COLO668 (cell line): Measurements from ENCODE around the gene DENR.

Experiments used
- DNase-seq: peaks from one replicate; lab custom pipeline; 2025; ENCODE audit not compliant: unreplicated experiment; lab: John Stamatoyannopoulos, UW

The DENR gene

DNA sequence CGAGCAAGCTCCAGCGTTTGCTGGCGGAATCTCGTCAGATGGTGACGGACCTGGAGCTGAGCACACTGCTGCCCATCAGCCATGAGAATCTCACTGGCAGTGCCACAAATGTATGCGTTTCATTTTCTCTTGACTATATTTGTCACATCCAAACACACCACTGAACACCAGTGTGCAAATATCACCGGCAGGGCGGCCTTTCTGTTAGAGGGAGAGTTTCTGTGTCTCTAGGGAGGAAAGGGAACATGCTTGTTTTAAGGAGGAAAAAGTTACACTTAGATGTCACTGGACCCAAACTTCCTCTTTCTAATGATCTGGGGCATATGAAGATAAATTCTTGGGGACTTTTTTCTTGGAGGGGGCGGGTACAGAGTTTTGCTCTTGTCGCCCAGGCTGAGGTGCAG lies 60.7 kb downstream of the DENR start:
- DNase-seq: no peak

DNA sequence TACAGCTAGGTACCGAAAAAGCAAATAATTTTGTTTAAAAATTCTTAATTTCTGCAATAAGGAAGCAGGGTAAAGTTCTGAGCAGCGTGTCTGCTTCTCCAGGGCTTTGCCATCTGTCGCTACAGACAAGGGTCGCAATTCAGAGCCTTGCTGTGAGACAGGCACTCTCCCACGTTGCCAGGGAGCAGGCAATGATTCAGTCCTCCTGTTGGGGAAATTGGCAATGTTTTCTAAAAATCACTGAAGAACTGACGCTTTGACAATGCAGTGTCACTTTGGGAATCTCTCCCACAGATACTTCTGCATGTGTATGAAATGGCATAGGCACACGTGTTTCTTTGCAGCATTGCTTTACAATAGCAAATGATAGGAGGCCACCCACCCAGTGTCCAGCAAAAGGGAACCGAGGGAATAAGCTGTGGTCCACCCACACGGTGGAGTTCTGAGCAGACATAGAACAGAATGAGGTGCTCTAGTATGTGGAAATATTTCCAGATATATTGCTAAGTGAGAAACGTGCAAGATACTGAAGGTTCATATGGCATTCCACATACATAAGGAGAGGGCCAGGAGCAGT lies 66.7 kb downstream of the DENR start:
- DNase-seq: no peak

DNA sequence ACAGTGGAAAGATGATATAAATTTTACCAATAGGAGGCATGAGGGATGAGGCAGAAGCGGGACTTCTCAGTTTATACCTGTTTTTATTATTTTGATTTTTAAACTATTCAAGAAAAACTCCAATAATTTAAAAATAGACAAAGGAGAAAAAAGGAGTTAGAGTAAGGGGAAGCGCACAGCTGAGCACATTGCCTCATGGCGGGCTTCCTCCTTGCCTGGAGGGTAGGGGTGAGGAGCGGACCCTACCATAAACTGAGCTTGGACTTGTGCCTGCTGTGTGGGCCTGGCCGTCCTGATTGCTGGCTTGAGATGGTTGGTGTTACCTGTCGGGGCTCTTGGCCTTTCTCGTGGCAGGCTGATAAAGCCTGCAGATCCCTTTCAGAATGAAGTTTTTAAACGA lies 67.5 kb downstream of the DENR start:
- DNase-seq: no peak
